Breast epithelium (tissue), 4 donors: ENCODE results near the gene FBN1. TPM values are rescaled to one million over a fixed set of nuclear protein-coding genes. Genes with fewer than 3 reads are reported as not detected.
A peak's percentile ranks its signal among the peaks of the same experiment; 100 is the strongest.

ENCODE experiments used
- DNase-seq, 2 donors: peaks; one replicate each; pipeline ENCODE4 v3.0.0-alpha.2; 2019; ENCODE audit warnings: low spot score in 2 of 2
- H3K27ac ChIP-seq, 2 donors: fragments of 200-600 bp; sonication (generic) in 1 of 2; one replicate each; pipeline ENCODE4 v1.5.1; 2016 to 2019; ENCODE audit warnings: mild to moderate bottlenecking in 1 of 2
- H3K27me3 ChIP-seq, 2 donors: fragments of 200-600 bp; sonication (generic) in 1 of 2; one replicate each; pipeline versions ENCODE4 v1.5.1 to v1.6.0; 2017 to 2019; ENCODE audit warnings: control low read depth in 1 of 2, mild to moderate bottlenecking in 1 of 2
- H3K36me3 ChIP-seq: fragments of 200-600 bp; one replicate; pipeline ENCODE4 v1.5.1; 2019
- H3K4me1 ChIP-seq, 2 donors: fragments of 200-600 bp; sonication (generic); one replicate each; pipeline ENCODE4 v1.5.1; 2016 to 2019; ENCODE audit warnings: control low read depth in 1 of 2
- H3K4me3 ChIP-seq, 3 donors: fragments of 200-600 bp; sonication (generic); 1 replicate in 2 of 3; 2 replicates in 1 of 3; pipeline ENCODE4 v1.5.1; 2016 to 2019; ENCODE audit warnings: mild to moderate bottlenecking in 3 of 3, moderate library complexity in 2 of 3
- H3K9me3 ChIP-seq, 2 donors: fragments of 200-600 bp; sonication (generic) in 1 of 2; one replicate each; pipeline ENCODE4 v1.5.1; 2016 to 2019; ENCODE audit warnings: control low read depth in 1 of 2
- CTCF ChIP-seq, 3 donors: fragments of 450-650 bp; IDR thresholded peaks; one replicate each; pipeline ENCODE4 v1.5.1; 2016 to 2017; ENCODE audit warnings: antibody characterized with exemption in 3 of 3, mild to moderate bottlenecking in 3 of 3, moderate library complexity in 3 of 3
- POLR2A ChIP-seq: fragments of 450-650 bp; IDR thresholded peaks from one replicate; pipeline ENCODE4 v1.6.1; 2016; ENCODE audit warnings: antibody characterized with exemption, mild to moderate bottlenecking, moderate library complexity
- POLR2AphosphoS5 ChIP-seq, 3 donors: sonication (generic); formaldehyde crosslinking; IDR thresholded peaks; one replicate each; pipeline ENCODE4 v1.6.1; 2017; ENCODE audit warnings: antibody characterized with exemption in 3 of 3
- intact Hi-C: fragments of 100-400 bp; cut with DNase I; formaldehyde crosslinking; loops from one replicate; pipeline ENCODE4 v1.15.1; 2023; ENCODE audit warnings: low total_unique reads
- total RNA-seq, 3 donors: library from RNA; depleted of rRNA; stranded (reverse); fragments of >200 nt; gene quantifications; one replicate each; pipeline ENCODE4 v1.1.0, GENCODE V29; 2016

FBN1 gene
- total RNA-seq, 3 donors from 2014 or later: 38.5 to 210 (median 83.2) TPM

- Histone ChIP-seq H3K4me1 (no peaks in the 10 kb centered on the region), H3K36me3 (no peaks in the 10 kb centered on the region), H3K4me3 (no peak overlapping the region), H3K9me3 (no peaks in the 10 kb centered on the region), H3K27me3 (no peaks in the 10 kb centered on the region), H3K27ac (no peak overlapping the region)
- intact Hi-C loops: no loop called here
- TF ChIP-seq POLR2AphosphoS5 (IDR thresholded peaks at IDR 0.05) (no peak), POLR2A (no peak), CTCF (IDR thresholded peaks at IDR 0.05) (no peak)
- no peak for DNase-seq
Observed at GRCh38 chr15:48667701-48668100, 22.2 kb upstream of the FBN1 start.

- no peak for TF ChIP-seq CTCF (IDR thresholded peaks at IDR 0.05)
- no peak for TF ChIP-seq POLR2AphosphoS5 (IDR thresholded peaks at IDR 0.05)
- Histone ChIP-seq H3K27me3 (no peaks in the 10 kb centered on the region), H3K9me3 (no peaks in the 10 kb centered on the region), H3K4me3 (no peak overlapping the region), H3K36me3 (no peaks in the 10 kb centered on the region), H3K27ac (no peak overlapping the region), H3K4me1 (no peaks in the 10 kb centered on the region)
- intact Hi-C loops: no loop called here
- DNase-seq: no peak
Observed at GRCh38 chr15:48664436-48664835, 18.9 kb upstream of the FBN1 start.

- intact Hi-C loops: no loop called here
- H3K27me3 ChIP-seq: no peaks in the 10 kb centered on the region
- H3K36me3 ChIP-seq: no peaks in the 10 kb centered on the region
- H3K27ac ChIP-seq: peak overlapping the region in 1 of 2 donors; percentile 27
- peak overlapping the region in 1 of 3 donors; percentile 10 for H3K4me3 ChIP-seq
- no peaks in the 10 kb centered on the region for H3K9me3 ChIP-seq
- TF ChIP-seq POLR2A: no peak
- no peak for TF ChIP-seq CTCF (IDR thresholded peaks at IDR 0.05)
- no peak for TF ChIP-seq POLR2AphosphoS5 (IDR thresholded peaks at IDR 0.05)
- H3K4me1 ChIP-seq: no peaks in the 10 kb centered on the region
- DNase-seq: no peak
Observed at GRCh38 chr15:48657950-48658591, 12.6 kb upstream of the FBN1 start.

GRCh38 chr15:48654801-48655200, 9.3 kb upstream of the FBN1 start:
- TF ChIP-seq CTCF (IDR thresholded peaks at IDR 0.05): no peak
- no peak for TF ChIP-seq POLR2AphosphoS5 (IDR thresholded peaks at IDR 0.05)
- TF ChIP-seq POLR2A: no peak
- DNase-seq: no peak
- H3K4me1 ChIP-seq: no peaks in the 10 kb centered on the region
- peak overlapping the region in 1 of 2 donors; percentile 66 for H3K27ac ChIP-seq
- H3K4me3 ChIP-seq: no peak overlapping the region
- no peaks in the 10 kb centered on the region for H3K9me3 ChIP-seq
- intact Hi-C loops: no loop called here
- H3K36me3 ChIP-seq: no peaks in the 10 kb centered on the region
- H3K27me3 ChIP-seq: no peaks in the 10 kb centered on the region

GRCh38 chr15:48653913-48654670, 8.6 kb upstream of the FBN1 start:
- Histone ChIP-seq H3K27me3 (no peaks in the 10 kb centered on the region), H3K9me3 (no peaks in the 10 kb centered on the region), H3K36me3 (no peaks in the 10 kb centered on the region), H3K4me1 (no peaks in the 10 kb centered on the region), H3K4me3 (no peak overlapping the region), H3K27ac (peak overlapping the region in 1 of 2 donors; percentile 66)
- no peak for DNase-seq
- intact Hi-C loops: no loop called here
- TF ChIP-seq POLR2A (no peak), CTCF (IDR thresholded peaks at IDR 0.05) (no peak), POLR2AphosphoS5 (IDR thresholded peaks at IDR 0.05) (no peak)
